KMS-11 (cell line): ENCODE measurements around the gene NCOA5.
"Not testable (repeated sequence)": the region's sequence is repeated elsewhere in the genome, so short reads cannot be mapped to it uniquely, and the experiment has no call there.

ENCODE experiments used
- H2AFZ ChIP-seq: fragments of 200-600 bp; sonication (generic); 2 replicates; pipeline ENCODE4 v1.6.1; 2016; ENCODE audit warnings: antibody characterized with exemption, mixed run types, low read depth
- H3K27ac ChIP-seq: fragments of 200-600 bp; sonication (generic); 2 replicates; pipeline ENCODE4 v1.6.1; 2016; ENCODE audit warnings: mild to moderate bottlenecking, mixed run types
- H3K27me3 ChIP-seq: fragments of 200-600 bp; sonication (generic); 2 replicates; pipeline ENCODE4 v1.6.1; 2017; ENCODE audit warnings: mild to moderate bottlenecking, low read depth, mixed run types, moderate library complexity; ENCODE audit not compliant: insufficient read depth
- H3K36me3 ChIP-seq: fragments of 200-600 bp; sonication (generic); 2 replicates; pipeline ENCODE4 v1.6.1; 2017; ENCODE audit warnings: mild to moderate bottlenecking, mixed run types; ENCODE audit not compliant: insufficient read depth
- H3K4me1 ChIP-seq: fragments of 200-600 bp; sonication (generic); 2 replicates; pipeline ENCODE4 v1.6.1; 2016; ENCODE audit warnings: mild to moderate bottlenecking, low read depth, mixed run types; ENCODE audit not compliant: poor library complexity, severe bottlenecking
- H3K4me2 ChIP-seq: fragments of 200-600 bp; sonication (generic); 2 replicates; pipeline ENCODE4 v1.7.0; 2016; ENCODE audit warnings: mild to moderate bottlenecking, mixed run types
- H3K4me3 ChIP-seq: fragments of 200-600 bp; sonication (generic); IDR thresholded peaks from 2 replicates; pipeline ENCODE4 v1.6.1; 2017; ENCODE audit warnings: low read depth, low read length, mixed read lengths; ENCODE audit not compliant: insufficient read depth
- H3K79me2 ChIP-seq: fragments of 200-600 bp; sonication (generic); 2 replicates; pipeline ENCODE4 v1.6.1; 2016; ENCODE audit warnings: low read depth, mixed run types; ENCODE audit not compliant: insufficient read depth
- H3K9ac ChIP-seq: fragments of 200-600 bp; sonication (generic); 2 replicates; pipeline ENCODE4 v1.6.1; 2016; ENCODE audit warnings: mild to moderate bottlenecking, mixed run types
- H4K20me1 ChIP-seq: fragments of 200-600 bp; sonication (generic); 2 replicates; pipeline ENCODE4 v1.6.1; 2016; ENCODE audit warnings: mild to moderate bottlenecking, mixed run types; ENCODE audit not compliant: insufficient read depth
- CTCF ChIP-seq: fragments of 200-600 bp; sonication (generic); conservative IDR thresholded peaks from 2 replicates; pipeline ENCODE4 v1.6.1; 2017; ENCODE audit warnings: low read depth, mild to moderate bottlenecking, antibody characterized with exemption, low read length, moderate library complexity, mixed read lengths

NCOA5 gene

DNA sequence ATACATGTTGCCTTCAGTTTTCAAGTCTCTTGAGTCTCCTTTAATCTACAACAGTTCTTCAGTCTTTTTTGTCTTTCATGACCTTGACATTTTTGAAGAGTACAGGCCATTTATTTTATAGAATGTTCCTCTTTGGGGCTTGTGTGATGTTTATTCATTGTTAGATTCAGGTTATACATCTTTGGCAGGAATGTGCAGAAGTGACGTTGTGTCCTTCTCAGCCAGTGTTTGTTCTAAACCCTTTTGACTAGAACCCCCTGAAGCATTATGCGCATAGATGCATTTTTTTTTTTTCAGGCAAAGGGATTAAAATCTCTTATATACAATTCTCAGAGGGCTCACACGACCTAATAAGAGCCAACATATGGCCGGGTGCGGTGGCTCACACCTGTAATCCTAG is 11.2 kb upstream of the NCOA5 start:
- no peak for TF ChIP-seq CTCF
- Histone ChIP-seq H4K20me1 (no peaks in the 10 kb centered on the region), H3K9ac (no peak overlapping the region), H3K4me1 (no peaks in the 10 kb centered on the region), H3K27me3 (peaks cover 12% of the 10 kb centered on the region), H3K4me3 (no peak overlapping the region), H3K4me2 (no peak overlapping the region), H3K36me3 (no peaks in the 10 kb centered on the region), H3K79me2 (no peaks in the 10 kb centered on the region), H2AFZ (no peak overlapping the region), H3K27ac (no peak overlapping the region)

DNA sequence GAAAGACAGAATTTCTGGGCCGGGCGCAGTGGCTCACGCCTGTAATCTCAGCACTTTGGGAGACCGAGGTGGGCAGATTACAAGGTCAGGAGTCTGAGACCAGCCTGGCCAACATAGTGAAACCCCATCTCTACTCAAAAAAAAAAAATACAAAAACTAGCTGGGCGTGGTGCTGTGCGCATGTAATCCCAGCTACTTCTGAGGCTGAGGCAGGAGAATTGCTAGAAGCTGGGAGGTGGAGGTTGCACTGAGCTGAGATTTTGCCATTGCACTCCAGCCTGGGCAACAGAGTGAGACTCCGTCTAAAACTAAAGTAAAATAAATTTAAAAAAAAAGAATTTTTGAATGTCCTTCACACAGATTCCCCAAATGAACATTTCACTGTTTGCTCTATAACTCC is 10.7 kb upstream of the NCOA5 start:
- not testable (repeated sequence) for H4K20me1 ChIP-seq, H3K9ac ChIP-seq, H3K27ac ChIP-seq, H3K36me3 ChIP-seq, H3K4me3 ChIP-seq, H3K27me3 ChIP-seq, H3K4me1 ChIP-seq, H2AFZ ChIP-seq, H3K4me2 ChIP-seq, H3K79me2 ChIP-seq

DNA sequence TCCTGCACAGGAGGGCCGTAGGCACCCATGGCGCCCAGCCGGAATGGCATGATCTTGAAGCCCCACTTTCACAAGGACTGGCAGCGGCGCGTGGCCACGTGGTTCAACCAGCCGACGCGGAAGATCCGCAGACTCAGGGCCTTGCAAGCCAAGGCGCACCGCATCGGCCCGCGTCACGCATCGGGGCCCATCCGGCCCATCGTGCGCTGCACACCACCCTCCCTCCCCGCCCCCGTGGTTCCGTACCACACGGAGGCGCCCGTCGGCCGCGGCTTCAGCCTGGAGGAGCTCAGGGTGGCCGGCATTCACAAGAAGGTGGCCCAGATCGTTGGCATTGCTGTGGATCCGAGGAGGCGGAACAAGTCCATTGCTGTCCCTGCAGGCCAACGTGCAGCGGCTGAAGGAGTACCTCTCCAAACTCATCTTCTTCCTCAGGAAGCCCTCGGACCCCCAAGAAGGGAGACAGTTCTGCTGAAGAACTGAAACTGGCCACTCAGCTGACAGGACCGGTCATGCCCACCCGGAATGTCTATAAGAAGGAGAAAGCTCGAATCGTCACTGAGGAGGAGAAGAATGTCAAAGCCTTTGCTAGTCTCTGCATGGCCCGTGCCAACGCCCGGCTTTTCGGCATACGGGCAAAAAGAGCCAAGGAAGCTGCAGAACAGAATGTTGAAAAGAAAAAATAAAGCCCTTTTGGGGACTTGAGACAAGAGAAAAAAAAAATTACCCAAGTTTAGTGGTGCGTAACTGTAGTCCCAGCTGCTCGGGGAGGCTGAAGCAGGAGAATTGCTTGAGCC is 9.9 kb upstream of the NCOA5 start:
- Histone ChIP-seq H3K4me3 (no peak overlapping the region), H3K27ac (no peak overlapping the region), H3K36me3 (no peaks in the 10 kb centered on the region), H3K4me1 (no peaks in the 10 kb centered on the region), H3K27me3 (peaks cover 5% of the 10 kb centered on the region), H4K20me1 (no peaks in the 10 kb centered on the region), H2AFZ (no peak overlapping the region), H3K79me2 (no peaks in the 10 kb centered on the region), H3K4me2 (no peak overlapping the region), H3K9ac (no peak overlapping the region)
- no peak for TF ChIP-seq CTCF

GRCh38 chr20:46093531-46093930 is 3.8 kb upstream of the NCOA5 start:
- peaks cover 8% of the 10 kb centered on the region for H3K79me2 ChIP-seq
- H3K4me3 ChIP-seq: no peak overlapping the region
- no peaks in the 10 kb centered on the region; the same call in 1 of the 2 replicates for H3K27me3 ChIP-seq
- H3K4me1 ChIP-seq: peaks cover 3% of the 10 kb centered on the region
- H2AFZ ChIP-seq: no peak overlapping the region
- no peak overlapping the region for H3K27ac ChIP-seq
- no peaks in the 10 kb centered on the region for H3K36me3 ChIP-seq
- no peak for TF ChIP-seq CTCF
- H3K4me2 ChIP-seq: no peak overlapping the region
- H3K9ac ChIP-seq: no peak overlapping the region
- H4K20me1 ChIP-seq: peaks cover 5% of the 10 kb centered on the region; the same call in 1 of the 2 replicates

GRCh38 chr20:46091622-46092535 is 2.1 kb upstream of the NCOA5 start:
- H3K27ac ChIP-seq, H3K4me2 ChIP-seq, H2AFZ ChIP-seq, H3K9ac ChIP-seq, H3K4me3 ChIP-seq, H3K36me3 ChIP-seq, H3K27me3 ChIP-seq: not testable (repeated sequence)
- Histone ChIP-seq H4K20me1 (peaks cover 15% of the 10 kb centered on the region; the same call in 1 of the 2 replicates), H3K79me2 (peaks cover 25% of the 10 kb centered on the region), H3K4me1 (peaks cover 19% of the 10 kb centered on the region)
